ENCODE measurements around the gene TMEM150C.
"Not testable (repeated sequence)": the region's sequence is repeated elsewhere in the genome, so short reads cannot be mapped to it uniquely, and the experiment has no call there.

The TMEM150C gene

GRCh38 chr4:82567444-82567843 lies 5.7 kb upstream of the TMEM150C start:
- DNase-seq, result no peak

GRCh38 chr4:82562564-82562854 lies 721 bp upstream of the TMEM150C start:
- no peak for DNase-seq

- DNase-seq, result peak in 1 of 2 experiments; percentile 53
These were observed 669 bp downstream of the TMEM150C start for GRCh38 chr4:82560853-82561785.

- no peak for DNase-seq
These were observed 2.1 kb downstream of the TMEM150C start for GRCh38 chr4:82559735-82560120.

- DNase-seq, result not testable (repeated sequence)
These were observed 2.6 kb downstream of the TMEM150C start for GRCh38 chr4:82559090-82559734.

GRCh38 chr4:82555276-82555675 lies 6.5 kb downstream of the TMEM150C start:
- no peak for DNase-seq

GRCh38 chr4:82553020-82553419 lies 8.8 kb downstream of the TMEM150C start:
- DNase-seq, result no peak

- DNase-seq, result no peak
These were observed 10.1 kb downstream of the TMEM150C start for GRCh38 chr4:82551734-82552133.

GRCh38 chr4:82547850-82548249 lies 13.9 kb downstream of the TMEM150C start:
- DNase-seq, result not testable (repeated sequence)

GRCh38 chr4:82543131-82543530 lies 18.7 kb downstream of the TMEM150C start:
- no peak for DNase-seq

GRCh38 chr4:82542642-82543041 lies 19.1 kb downstream of the TMEM150C start:
- DNase-seq, result no peak

- no peak for DNase-seq
These were observed 32.5 kb downstream of the TMEM150C start for GRCh38 chr4:82529322-82529721.

GRCh38 chr4:82528868-82529267 lies 32.9 kb downstream of the TMEM150C start:
- DNase-seq, result no peak

GRCh38 chr4:82528074-82528473 lies 33.7 kb downstream of the TMEM150C start:
- no peak for DNase-seq

GRCh38 chr4:82525307-82525911 lies 36.4 kb downstream of the TMEM150C start:
- no peak for DNase-seq

- peak; percentile 50 to 51 for DNase-seq
These were observed 37.1 kb downstream of the TMEM150C start for GRCh38 chr4:82524570-82525152.

GRCh38 chr4:82523179-82523578 lies 38.6 kb downstream of the TMEM150C start:
- peak in 1 of 2 experiments; percentile 16 for DNase-seq

GRCh38 chr4:82522472-82522871 lies 39.3 kb downstream of the TMEM150C start:
- DNase-seq, result no peak

GRCh38 chr4:82521283-82521682 lies 40.5 kb downstream of the TMEM150C start:
- no peak for DNase-seq

- no peak for DNase-seq
These were observed 42.0 kb downstream of the TMEM150C start for GRCh38 chr4:82519776-82520175.

GRCh38 chr4:82519072-82519471 lies 42.7 kb downstream of the TMEM150C start:
- DNase-seq, result no peak

GRCh38 chr4:82517043-82517442 lies 44.7 kb downstream of the TMEM150C start:
- no peak for DNase-seq

- no peak for DNase-seq
These were observed 46.1 kb downstream of the TMEM150C start for GRCh38 chr4:82515705-82516104.

GRCh38 chr4:82513382-82513781 lies 48.4 kb downstream of the TMEM150C start:
- DNase-seq, result no peak
